ENCODE measurements around the gene C2orf92.

DNA sequence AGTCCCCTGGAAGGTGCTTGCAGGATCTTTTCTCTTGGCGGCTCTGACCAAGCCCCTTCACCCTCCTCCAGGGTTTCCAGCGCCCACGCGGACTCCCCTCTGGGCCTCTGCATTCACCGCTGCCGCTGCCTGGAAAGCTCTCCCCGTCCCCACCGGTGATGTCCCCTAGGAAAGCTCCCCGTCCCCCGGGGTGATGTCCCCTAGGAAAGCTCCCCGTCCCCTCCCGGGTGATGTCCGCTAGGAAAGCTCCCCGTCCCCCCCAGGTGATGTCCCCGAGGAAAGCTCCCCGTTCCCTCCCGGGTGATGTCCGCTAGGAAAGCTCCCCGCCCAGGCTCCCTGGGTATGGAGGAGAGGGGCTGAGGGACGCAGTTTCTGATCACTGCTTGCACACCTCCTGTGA lies 71.7 kb downstream of the C2orf92 start:
- TF ChIP-seq, protein P1, sequence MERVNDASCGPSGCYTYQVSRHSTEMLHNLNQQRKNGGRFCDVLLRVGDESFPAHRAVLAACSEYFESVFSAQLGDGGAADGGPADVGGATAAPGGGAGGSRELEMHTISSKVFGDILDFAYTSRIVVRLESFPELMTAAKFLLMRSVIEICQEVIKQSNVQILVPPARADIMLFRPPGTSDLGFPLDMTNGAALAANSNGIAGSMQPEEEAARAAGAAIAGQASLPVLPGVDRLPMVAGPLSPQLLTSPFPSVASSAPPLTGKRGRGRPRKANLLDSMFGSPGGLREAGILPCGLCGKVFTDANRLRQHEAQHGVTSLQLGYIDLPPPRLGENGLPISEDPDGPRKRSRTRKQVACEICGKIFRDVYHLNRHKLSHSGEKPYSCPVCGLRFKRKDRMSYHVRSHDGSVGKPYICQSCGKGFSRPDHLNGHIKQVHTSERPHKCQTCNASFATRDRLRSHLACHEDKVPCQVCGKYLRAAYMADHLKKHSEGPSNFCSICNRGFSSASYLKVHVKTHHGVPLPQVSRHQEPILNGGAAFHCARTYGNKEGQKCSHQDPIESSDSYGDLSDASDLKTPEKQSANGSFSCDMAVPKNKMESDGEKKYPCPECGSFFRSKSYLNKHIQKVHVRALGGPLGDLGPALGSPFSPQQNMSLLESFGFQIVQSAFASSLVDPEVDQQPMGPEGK (CRISPR knock-in tag; IDR thresholded peaks at IDR 0.05; ENCODE audit: borderline replicate concordance), result no peak
- no peak for TF ChIP-seq ZFP3 (CRISPR knock-in tag; IDR thresholded peaks at IDR 0.05)
